Activated naive CD4-positive, alpha-beta T cell treated with anti-CD3 and anti-CD28 coated beads for 36 hours (primary cell): Measurements from ENCODE around the gene MYH1. TPM values are rescaled to one million over a fixed set of nuclear protein-coding genes. Genes with fewer than 3 reads are reported as not detected.

ENCODE experiments used
- CTCF ChIA-PET: fragments of 350-600 bp; sonication (Branson Sonifier 250); formaldehyde crosslinking; loops from one replicate; lab custom pipeline; 2021; ENCODE audit warnings: antibody characterized with exemption; lab: Charles Lee
- DNase-seq: peaks from one replicate; pipeline ENCODE4 v3.0.0-alpha.2; 2020
- H3K27ac Mint-ChIP-seq: one replicate; pipeline ENCODE4 v1.8.0; 2021; ENCODE audit warnings: mild to moderate bottlenecking, mixed read lengths
- H3K27me3 Mint-ChIP-seq: one replicate; pipeline ENCODE4 v1.8.0; 2021; ENCODE audit warnings: low read depth, mixed read lengths
- H3K36me3 Mint-ChIP-seq: one replicate; pipeline ENCODE4 v1.8.0; 2021; ENCODE audit warnings: low read depth, mixed read lengths
- H3K4me1 Mint-ChIP-seq: one replicate; pipeline ENCODE4 v1.8.0; 2021; ENCODE audit warnings: low read depth, mixed read lengths
- H3K4me3 Mint-ChIP-seq: one replicate; pipeline ENCODE4 v1.8.0; 2021; ENCODE audit warnings: mild to moderate bottlenecking, moderate library complexity, mixed read lengths
- H3K9me3 Mint-ChIP-seq: one replicate; pipeline ENCODE4 v1.8.0; 2021; ENCODE audit warnings: mixed read lengths
- intact Hi-C: fragments of 100-400 bp; cut with micrococcal nuclease; formaldehyde crosslinking; loops from one replicate; pipeline ENCODE4 v1.15.1; 2023
- total RNA-seq, 2 experiments: library from RNA; stranded (reverse); gene quantifications; one replicate each; pipeline ENCODE4 v1.2.3, GENCODE V29; 2021

The MYH1 gene
- total RNA-seq, 2 experiments from 2014 or later: not detected

GRCh38 chr17:10469459-10469858 lies 48.9 kb downstream of the MYH1 start, which contains the start of gene MYH4:
TSS of gene MYH4 (minus strand) at chr17:10469559. CDS start at chr17:10466745, 2,814 bp downstream.
- Mint-ChIP-seq H3K36me3 (no peaks in the 10 kb centered on the region), H3K27me3 (no peaks in the 10 kb centered on the region), H3K4me3 (no peak within 1 kb of the TSS), H3K27ac (no peak within 1 kb of the TSS), H3K9me3 (no peaks in the 10 kb centered on the region), H3K4me1 (no peaks in the 10 kb centered on the region)
- CTCF ChIA-PET: no interaction called here
- DNase-seq: no peak
- intact Hi-C loops: no loop called here

GRCh38 chr17:10463402-10463801 lies 54.9 kb downstream of the MYH1 start:
- Mint-ChIP-seq H3K36me3 (no peaks in the 10 kb centered on the region), H3K27me3 (no peaks in the 10 kb centered on the region), H3K4me3 (no peak overlapping the region), H3K27ac (no peak overlapping the region), H3K4me1 (no peaks in the 10 kb centered on the region), H3K9me3 (no peaks in the 10 kb centered on the region)
- intact Hi-C loops: no loop called here
- CTCF ChIA-PET: interaction anchor here (0.6 to 0.7 kb wide), 2 partner anchors 75 to 133 kb away, joined by 3 read pairs; no protein-coding TSS in a partner anchor
- no peak for DNase-seq

- no peaks in the 10 kb centered on the region for H3K36me3 Mint-ChIP-seq
- H3K9me3 Mint-ChIP-seq: no peaks in the 10 kb centered on the region
- no peak overlapping the region for H3K4me3 Mint-ChIP-seq
- no peak overlapping the region for H3K27ac Mint-ChIP-seq
- no peaks in the 10 kb centered on the region for H3K4me1 Mint-ChIP-seq
- no peaks in the 10 kb centered on the region for H3K27me3 Mint-ChIP-seq
- CTCF ChIA-PET: no interaction called here
- intact Hi-C loops: no loop called here
- no peak for DNase-seq
Measured at GRCh38 chr17:10460062-10460461, 58.3 kb downstream of the MYH1 start.

- no peak for DNase-seq
- CTCF ChIA-PET: no interaction called here
- H3K36me3 Mint-ChIP-seq: no peaks in the 10 kb centered on the region
- intact Hi-C loops: no loop called here
- H3K4me3 Mint-ChIP-seq: no peak overlapping the region
- no peaks in the 10 kb centered on the region for H3K9me3 Mint-ChIP-seq
- no peaks in the 10 kb centered on the region for H3K27me3 Mint-ChIP-seq
- no peak overlapping the region for H3K27ac Mint-ChIP-seq
- no peaks in the 10 kb centered on the region for H3K4me1 Mint-ChIP-seq
Measured at GRCh38 chr17:10458701-10459100, 59.6 kb downstream of the MYH1 start.

- Mint-ChIP-seq H3K4me1 (no peaks in the 10 kb centered on the region), H3K36me3 (no peaks in the 10 kb centered on the region), H3K27ac (no peak overlapping the region), H3K4me3 (no peak overlapping the region), H3K27me3 (no peaks in the 10 kb centered on the region), H3K9me3 (no peaks in the 10 kb centered on the region)
- no peak for DNase-seq
- intact Hi-C loops: no loop called here
- CTCF ChIA-PET: no interaction called here
Measured at GRCh38 chr17:10457952-10458351, 60.4 kb downstream of the MYH1 start.

- Mint-ChIP-seq H3K4me1 (no peaks in the 10 kb centered on the region), H3K27ac (no peak overlapping the region), H3K36me3 (no peaks in the 10 kb centered on the region), H3K27me3 (peaks cover 3% of the 10 kb centered on the region), H3K9me3 (no peaks in the 10 kb centered on the region), H3K4me3 (no peak overlapping the region)
- intact Hi-C loops: no loop called here
- CTCF ChIA-PET: interaction anchor here (0.6 kb wide), 1 partner anchor 130 kb away, joined by 3 read pairs; no protein-coding TSS in a partner anchor
- no peak for DNase-seq
Measured at GRCh38 chr17:10447026-10447931, 71.1 kb downstream of the MYH1 start.

Other genes with a start within 250 kb of the MYH1 start
- gene MYH13, start 145.5 kb downstream of the MYH1 start, total RNA-seq: not detected
- gene MYH8, start 96.6 kb downstream of the MYH1 start, total RNA-seq: not detected
- gene MYH4, start 49.0 kb downstream of the MYH1 start, total RNA-seq: not detected
- gene MYH2, start 31.1 kb upstream of the MYH1 start, total RNA-seq: not detected
- 1 to 10 TPM; 1.8 to 3.1 TPM for gene MYH3, start 138.8 kb upstream of the MYH1 start, total RNA-seq
- gene SCO1, start 179.0 kb upstream of the MYH1 start, total RNA-seq: 10 to 100 TPM; 34.0 to 37.6 TPM
- 10 to 100 TPM; 11.1 to 12.6 TPM for gene ADPRM, start 179.1 kb upstream of the MYH1 start, total RNA-seq
- gene TMEM220, start 211.5 kb upstream of the MYH1 start, total RNA-seq: under 1 TPM; 0.79 to 0.94 TPM